GM19238 (cell line): ENCODE measurements around the gene NTN1.
"Not testable (repeated sequence)": the region's sequence is repeated elsewhere in the genome, so short reads cannot be mapped to it uniquely, and the experiment has no call there.

Experiments
- DNase-seq: peaks from one replicate; pipeline ENCODE4 v3.0.0; 2011; ENCODE audit warnings: low spot score; ENCODE audit not compliant: insufficient read length

The NTN1 gene

GRCh38 chr17:9021158-9021991 lies at the start of gene NTN1:
TSS of gene NTN1 (plus strand) at chr17:9021510. CDS start at chr17:9022374, 864 bp downstream.
- DNase-seq = peak; percentile 73

DNA sequence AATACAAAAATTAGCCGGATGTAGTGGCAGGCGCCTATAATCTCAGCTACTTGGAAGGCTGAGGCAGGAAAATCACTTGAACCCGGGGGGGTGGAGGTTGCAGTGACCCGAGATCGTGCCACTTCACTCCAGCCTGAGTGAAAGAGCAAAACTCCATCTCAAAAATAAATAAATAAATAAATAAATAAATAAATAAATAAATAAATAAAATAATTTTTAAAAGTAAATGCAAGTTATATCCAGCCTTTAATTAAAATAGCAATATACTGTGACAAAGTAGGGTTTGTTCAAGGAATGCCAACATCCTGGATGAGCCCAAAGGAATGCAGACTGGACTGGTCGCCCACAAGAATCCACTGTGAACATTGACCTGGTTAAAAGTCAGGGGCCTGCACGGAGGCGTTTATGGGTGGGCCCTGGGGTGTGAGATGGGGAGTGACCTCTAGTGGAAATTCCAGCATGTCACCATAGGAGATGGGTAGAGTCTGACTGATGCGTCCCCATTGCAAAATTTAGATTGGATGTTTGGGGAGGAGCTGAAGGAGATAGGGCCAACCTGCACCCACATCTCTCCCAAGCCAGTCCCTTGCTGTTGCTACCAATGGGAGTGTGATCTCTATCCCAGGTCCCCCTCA lies 46.1 kb upstream of the NTN1 start:
- DNase-seq = no peak

GRCh38 chr17:8976638-8977037 lies 44.7 kb upstream of the NTN1 start:
- DNase-seq = no peak

DNA sequence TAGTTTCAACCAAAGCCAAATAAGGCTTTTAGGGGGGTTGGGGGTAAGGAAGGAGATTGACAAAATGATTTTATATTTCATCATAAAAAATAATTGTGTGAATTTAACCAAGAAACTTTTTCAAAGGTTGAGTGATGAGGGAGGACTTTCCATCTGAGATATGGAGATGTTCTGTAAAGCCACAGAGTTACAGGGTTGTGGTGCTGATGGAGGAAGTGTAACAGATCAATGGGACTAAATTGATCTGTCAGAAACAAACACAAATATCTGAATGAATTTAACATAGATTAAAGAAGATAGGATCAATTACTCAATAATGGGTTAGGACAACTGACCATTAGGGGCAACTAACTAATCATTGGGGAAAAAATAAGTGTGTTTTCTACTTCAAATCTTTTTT lies 41.6 kb upstream of the NTN1 start:
- DNase-seq = no peak

- DNase-seq = no peak
These were observed 39.9 kb upstream of the NTN1 start for GRCh38 chr17:8981443-8981842.

- not testable (repeated sequence) for DNase-seq
These were observed 37.1 kb upstream of the NTN1 start for GRCh38 chr17:8984225-8984624.

GRCh38 chr17:8985054-8985701 lies 36.1 kb upstream of the NTN1 start:
- no peak for DNase-seq

DNA sequence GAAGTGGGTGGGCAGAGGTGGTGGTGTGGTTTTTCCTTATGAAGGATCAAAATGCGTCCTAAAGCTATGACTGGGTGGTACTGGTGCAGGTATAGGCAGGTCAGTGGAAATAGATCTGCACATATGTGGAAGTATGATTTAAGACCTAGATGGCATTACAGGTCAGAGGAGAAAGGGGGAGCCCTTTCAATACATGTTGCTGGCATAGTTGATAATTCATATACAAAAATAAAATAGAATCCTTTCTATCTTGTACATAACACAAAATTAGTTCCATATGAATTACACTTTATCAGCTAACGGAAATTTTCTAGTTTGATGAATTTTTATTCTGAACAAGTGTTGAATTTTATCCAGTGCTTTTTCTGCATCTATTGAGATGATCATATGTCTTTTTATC lies 35.0 kb upstream of the NTN1 start:
- DNase-seq = no peak

GRCh38 chr17:8988263-8988935 lies 32.9 kb upstream of the NTN1 start:
- DNase-seq = not testable (repeated sequence)

GRCh38 chr17:8991514-8992285 lies 29.6 kb upstream of the NTN1 start:
- no peak for DNase-seq

DNA sequence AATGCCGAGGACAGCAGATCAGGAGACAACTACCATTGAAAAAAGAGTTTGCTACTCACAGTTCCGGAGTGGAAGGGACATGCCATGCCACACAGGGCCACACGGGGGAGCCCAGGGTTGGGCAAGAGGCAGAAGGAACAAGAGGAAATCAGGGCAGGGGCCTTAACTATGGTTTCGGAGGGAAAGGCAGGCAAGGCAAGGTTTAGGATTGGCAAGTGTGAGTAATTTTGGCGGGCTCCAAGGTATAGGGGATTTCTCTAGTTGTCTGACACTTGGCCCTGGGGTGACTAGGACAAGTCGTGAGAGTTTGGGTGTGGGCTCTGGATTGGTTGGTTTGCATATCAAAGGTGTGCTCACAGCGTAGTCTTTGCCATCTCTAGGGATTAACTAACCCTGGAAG lies 27.0 kb upstream of the NTN1 start:
- no peak for DNase-seq

GRCh38 chr17:8995711-8996110 lies 25.6 kb upstream of the NTN1 start:
- no peak for DNase-seq

GRCh38 chr17:8997994-8998628 lies 23.2 kb upstream of the NTN1 start:
- peak; percentile 76 for DNase-seq

GRCh38 chr17:9001559-9001958 lies 19.8 kb upstream of the NTN1 start:
- no peak for DNase-seq

GRCh38 chr17:9002227-9002605 lies 19.1 kb upstream of the NTN1 start:
- no peak for DNase-seq

GRCh38 chr17:9002606-9003354 lies 18.5 kb upstream of the NTN1 start:
- peak; percentile 65 for DNase-seq

GRCh38 chr17:9003355-9004131 lies 17.8 kb upstream of the NTN1 start:
- no peak for DNase-seq

DNA sequence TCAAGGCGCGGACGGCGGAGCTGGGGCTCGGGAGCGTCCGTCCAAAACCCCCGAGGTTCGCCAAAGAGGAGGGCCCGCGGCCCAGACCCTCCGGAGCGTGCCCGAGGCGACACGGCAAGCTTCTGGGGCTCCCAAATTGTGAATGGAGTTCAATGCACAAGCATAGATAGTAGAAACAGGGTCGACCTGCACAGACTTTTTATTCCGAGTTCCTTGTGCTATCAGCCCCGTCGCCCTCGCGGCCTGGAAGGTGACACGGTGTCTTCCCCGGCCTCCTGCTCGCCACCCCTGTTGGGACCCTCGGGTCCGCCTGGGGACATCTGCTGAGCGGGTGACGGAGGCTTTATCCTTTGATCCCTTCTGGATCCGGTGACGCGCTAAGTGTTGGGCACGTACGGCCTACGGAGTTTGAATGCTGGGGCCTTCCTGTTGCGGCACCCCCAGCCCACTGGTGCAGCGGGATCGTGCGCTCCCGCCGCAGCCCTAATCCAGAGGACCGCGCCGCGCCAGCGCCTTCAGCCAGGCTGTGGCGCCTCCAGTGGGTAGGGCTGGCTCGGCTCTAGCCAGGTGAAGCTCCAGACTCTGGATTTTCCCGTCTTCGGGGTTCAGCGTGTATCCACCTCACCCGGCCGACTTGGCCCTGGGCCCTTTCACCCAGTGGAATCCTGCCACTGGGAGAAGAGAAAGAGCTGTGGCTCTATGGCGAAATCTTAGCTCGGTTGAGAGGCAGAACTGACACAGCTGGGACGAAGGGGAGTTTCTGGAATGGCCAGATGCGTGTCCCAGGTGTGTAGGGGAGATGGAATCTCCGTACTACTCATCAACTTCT lies 17.0 kb upstream of the NTN1 start:
- no peak for DNase-seq
